Endodermal cell (in vitro differentiated cells): ENCODE measurements around the gene DYNLT1. TPM values are rescaled to one million over a fixed set of nuclear protein-coding genes. Genes with fewer than 3 reads are reported as not detected.

Experiments
- DNase-seq: peaks from one replicate; pipeline ENCODE4 v3.0.0-alpha.2; 2017
- H3K27ac ChIP-seq: 2 replicates; pipeline ENCODE4 v1.5.1; 2013; ENCODE audit warnings: mild to moderate bottlenecking, low read depth, low read length, moderate library complexity
- H3K27me3 ChIP-seq: 2 replicates; pipeline ENCODE4 v1.6.1; 2013; ENCODE audit warnings: mild to moderate bottlenecking, low read length, moderate library complexity; ENCODE audit not compliant: insufficient read depth, control insufficient read depth, poor library complexity, severe bottlenecking
- H3K36me3 ChIP-seq: 2 replicates; pipeline ENCODE4 v1.7.0; 2013; ENCODE audit warnings: mild to moderate bottlenecking, low read length, moderate library complexity; ENCODE audit not compliant: control insufficient read depth, insufficient read depth
- H3K4me1 ChIP-seq: one replicate; pipeline ENCODE4 v1.7.0; 2013; ENCODE audit warnings: low read length; ENCODE audit not compliant: control insufficient read depth, insufficient read depth
- H3K4me3 ChIP-seq: 2 replicates; pipeline ENCODE4 v1.5.1; 2013; ENCODE audit warnings: mild to moderate bottlenecking, low read length, moderate library complexity
- H3K9ac ChIP-seq: 2 replicates; pipeline ENCODE4 v1.6.1; 2013; ENCODE audit warnings: mild to moderate bottlenecking, low read length, moderate library complexity; ENCODE audit not compliant: poor library complexity, severe bottlenecking; ENCODE audit errors: extremely low read depth
- H3K9me3 ChIP-seq: 2 replicates; pipeline ENCODE4 v1.6.1; 2013; ENCODE audit warnings: mild to moderate bottlenecking, low read length, moderate library complexity; ENCODE audit not compliant: control insufficient read depth
- H3K27ac Mint-ChIP-seq: 2 replicates; pipeline ENCODE4 v1.8.0; 2020; ENCODE audit warnings: mixed read lengths
- H3K27me3 Mint-ChIP-seq: 2 replicates; pipeline ENCODE4 v1.8.0; 2021; ENCODE audit warnings: mild to moderate bottlenecking, mixed read lengths; ENCODE audit not compliant: insufficient read depth
- H3K36me3 Mint-ChIP-seq: 2 replicates; pipeline ENCODE4 v1.8.0; 2020; ENCODE audit warnings: low read depth, mixed read lengths
- H3K4me1 Mint-ChIP-seq: 2 replicates; pipeline ENCODE4 v1.8.0; 2020; ENCODE audit warnings: mixed read lengths
- H3K4me3 Mint-ChIP-seq: 2 replicates; pipeline ENCODE4 v1.8.0; 2020; ENCODE audit warnings: mild to moderate bottlenecking, moderate library complexity, mixed read lengths
- H3K9me3 Mint-ChIP-seq: 2 replicates; pipeline ENCODE4 v1.8.0; 2020; ENCODE audit warnings: mild to moderate bottlenecking, mixed read lengths
- CTCF ChIP-seq: fragments of 200-600 bp; sonication (generic); conservative IDR thresholded peaks from 2 replicates; pipeline ENCODE4 v1.5.0; 2021; ENCODE audit warnings: antibody characterized with exemption, mild to moderate bottlenecking
- WGBS, 2 experiments: methylation state at CpG; one replicate each; pipeline versions ENCODE4 v1.1.5 to v1.1.7; 2013; ENCODE audit warnings: missing lambda C conversion rate in 2 of 2, mixed read lengths in 1 of 2; ENCODE audit not compliant: insufficient coverage in 1 of 2, insufficient read length in 1 of 2; 5-methylcytosine and 5-hydroxymethylcytosine counted together
- total RNA-seq, 2 donors: library from RNA; stranded (reverse); fragmentation: NEBNext Ultra II Directional in 1 of 2; extraction: Animal tissue kit (Norgen Biotek cat#: 25700) in 1 of 2; gene quantifications; 2 replicates in 1 of 2; 3 replicates in 1 of 2; pipeline ENCODE4 v1.2.1, GENCODE V29; 2021

DYNLT1 gene
- total RNA-seq, 2 donors from 2014 or later = 112 to 148 TPM

GRCh38 chr6:158655569-158656450 is 11.3 kb upstream of the DYNLT1 start:
- no peak overlapping the region for H3K9ac ChIP-seq
- no peak overlapping the region for H3K4me3 Mint-ChIP-seq
- no peaks in the 10 kb centered on the region for H3K9me3 Mint-ChIP-seq
- no peaks in the 10 kb centered on the region for H3K36me3 Mint-ChIP-seq
- H3K27ac ChIP-seq = no peak overlapping the region
- H3K4me3 ChIP-seq = no peak overlapping the region
- H3K36me3 ChIP-seq = no peaks in the 10 kb centered on the region
- H3K27ac Mint-ChIP-seq = no peak overlapping the region
- DNase-seq = peak; percentile 44
- peaks cover 8% of the 10 kb centered on the region for H3K4me1 Mint-ChIP-seq
- H3K9me3 ChIP-seq = no peaks in the 10 kb centered on the region
- no peaks in the 10 kb centered on the region for H3K27me3 Mint-ChIP-seq
- no peaks in the 10 kb centered on the region for H3K4me1 ChIP-seq
- WGBS, 2 experiments = 86 to 91% methylated on average over 17 to 22 of the region's 22 CpGs
- no peaks in the 10 kb centered on the region for H3K27me3 ChIP-seq
- no peak for TF ChIP-seq CTCF

- DNase-seq = peak; percentile 22
- Histone ChIP-seq H3K4me3 (no peak overlapping the region), H3K9ac (no peak overlapping the region), H3K4me1 (no peaks in the 10 kb centered on the region), H3K27me3 (no peaks in the 10 kb centered on the region), H3K27ac (no peak overlapping the region), H3K9me3 (no peaks in the 10 kb centered on the region), H3K36me3 (no peaks in the 10 kb centered on the region)
- no peaks in the 10 kb centered on the region for H3K36me3 Mint-ChIP-seq
- H3K4me3 Mint-ChIP-seq = no peak overlapping the region
- TF ChIP-seq CTCF = no peak
- 93 to 95% methylated on average over 9 to 10 of the region's 10 CpGs for WGBS, 2 experiments
- no peaks in the 10 kb centered on the region for H3K27me3 Mint-ChIP-seq
- peaks cover 8% of the 10 kb centered on the region for H3K4me1 Mint-ChIP-seq
- no peaks in the 10 kb centered on the region for H3K9me3 Mint-ChIP-seq
- H3K27ac Mint-ChIP-seq = no peak overlapping the region
Measured at GRCh38 chr6:158654960-158655489, 10.5 kb upstream of the DYNLT1 start.

- H3K27ac Mint-ChIP-seq = no peak overlapping the region
Measured at GRCh38 chr6:158654498-158654897, 10.0 kb upstream of the DYNLT1 start.

More at GRCh38 chr6:158654498-158654897, 10.0 kb upstream of the DYNLT1 start:
- Mint-ChIP-seq H3K9me3 (no peaks in the 10 kb centered on the region), H3K36me3 (no peaks in the 10 kb centered on the region), H3K4me3 (no peak overlapping the region), H3K27me3 (no peaks in the 10 kb centered on the region), H3K4me1 (peaks cover 8% of the 10 kb centered on the region)
- Histone ChIP-seq H3K9ac (no peak overlapping the region), H3K9me3 (no peaks in the 10 kb centered on the region), H3K36me3 (no peaks in the 10 kb centered on the region), H3K27ac (no peak overlapping the region), H3K4me3 (no peak overlapping the region), H3K27me3 (no peaks in the 10 kb centered on the region), H3K4me1 (no peaks in the 10 kb centered on the region)
- TF ChIP-seq CTCF = no peak
- peak; percentile 46 for DNase-seq
- WGBS, 2 experiments = 71 to 89% methylated on average over 2 to 6 of the region's 6 CpGs
